Gastrocnemius medialis (tissue), 4 donors: Measurements from ENCODE around the gene UBE2D4. TPM values are rescaled to one million over a fixed set of nuclear protein-coding genes. Genes with fewer than 3 reads are reported as not detected.

Experiments
- ATAC-seq, 2 donors: fragments of 150-250 bp; one replicate each; pipeline ENCODE4 v1.9.1; 2016
- DNase-seq, 2 donors: peaks; one replicate each; pipeline ENCODE4 v3.0.0-alpha.2; 2019
- H3K27ac ChIP-seq, 4 donors: fragments of 200-600 bp; sonication (generic); 1 replicate in 1 of 4; 2 replicates in 3 of 4; pipeline ENCODE4 v1.5.1; 2016 to 2018; ENCODE audit warnings: mild to moderate bottlenecking in 2 of 4, moderate library complexity in 1 of 4
- H3K27me3 ChIP-seq, 3 donors: fragments of 200-600 bp; sonication (generic) in 2 of 3; 1 replicate in 1 of 3; 2 replicates in 2 of 3; pipeline versions ENCODE4 v1.5.1 to v1.6.0; 2016 to 2019; ENCODE audit warnings: mild to moderate bottlenecking in 1 of 3, moderate library complexity in 1 of 3
- H3K36me3 ChIP-seq, 2 donors: fragments of 200-600 bp; sonication (generic) in 1 of 2; one replicate each; pipeline ENCODE4 v1.5.1; 2017 to 2018
- H3K4me1 ChIP-seq, 2 donors: fragments of 200-600 bp; sonication (generic) in 1 of 2; one replicate each; pipeline ENCODE4 v1.5.1; 2016 to 2017; ENCODE audit warnings: mild to moderate bottlenecking in 2 of 2
- H3K4me3 ChIP-seq, 4 donors: fragments of 200-600 bp; sonication (generic) in 3 of 4; 1 replicate in 1 of 4; 2 replicates in 3 of 4; pipeline ENCODE4 v1.5.1; 2016 to 2019; ENCODE audit warnings: mild to moderate bottlenecking in 2 of 4
- H3K9me3 ChIP-seq, 3 donors: fragments of 200-600 bp; sonication (generic) in 2 of 3; 1 replicate in 1 of 3; 2 replicates in 2 of 3; pipeline ENCODE4 v1.5.1; 2016 to 2019
- POLR2A ChIP-seq, 2 donors: fragments of 450-650 bp; IDR thresholded peaks; one replicate each; pipeline ENCODE4 v1.6.1; 2017; ENCODE audit warnings: antibody characterized with exemption in 2 of 2, mild to moderate bottlenecking in 2 of 2, moderate library complexity in 2 of 2
- in situ Hi-C, 4 donors: fragments of 200-750 bp; cut with MboI; loops; one replicate each; pipeline versions ENCODE4 v1.15.0 to v1.8.0; 2017; ENCODE audit warnings: low sequenced_read_pairs in 4 of 4
- intact Hi-C: fragments of 100-400 bp; cut with DNase I; formaldehyde crosslinking; loops from one replicate; pipeline ENCODE4 v1.15.1; 2023; ENCODE audit warnings: low total_unique reads
- total RNA-seq, 4 donors: library from RNA; depleted of rRNA; stranded (reverse); fragments of >200 nt; gene quantifications; one replicate each; pipeline versions ENCODE4 v1.1.0 to v1.2.3, GENCODE V29; 2016
- TF ChIP-seq, protein P1 (sequence below), 5 experiments: fragments of 450-650 bp in 3 of 5; fragments of 200-600 bp in 2 of 5; sonication (generic) in 2 of 5; IDR thresholded peaks in 4 of 5; conservative IDR thresholded peaks in 1 of 5; 1 replicate in 4 of 5; 2 replicates in 1 of 5; pipeline ENCODE4 v1.5.1; 2016 to 2019; ENCODE audit warnings: antibody characterized with exemption in 5 of 5, mild to moderate bottlenecking in 3 of 5, moderate library complexity in 3 of 5

UBE2D4 gene
- total RNA-seq, 4 donors from 2014 or later: 71.0 to 116 (median 105) TPM

GRCh38 chr7:43942250-43942649 is 16.0 kb downstream of the UBE2D4 start:
- intact Hi-C loops: no loop called here

GRCh38 chr7:43942997-43943396 is 16.8 kb downstream of the UBE2D4 start:
- Histone ChIP-seq H3K27ac (no peak overlapping the region), H3K4me1 (peaks cover 6 to 17% of the 10 kb centered on the region in 2 donors), H3K9me3 (no peaks in the 10 kb centered on the region), H3K27me3 (no peaks in the 10 kb centered on the region), H3K4me3 (no peak overlapping the region), H3K36me3 (peaks cover 0 to 33% of the 10 kb centered on the region in 2 donors)
- in situ Hi-C loops (no loop called here), intact Hi-C loops (no loop called here)
- no peak for TF ChIP-seq POLR2A (IDR thresholded peaks at IDR 0.05)
- TF ChIP-seq, protein P1, sequence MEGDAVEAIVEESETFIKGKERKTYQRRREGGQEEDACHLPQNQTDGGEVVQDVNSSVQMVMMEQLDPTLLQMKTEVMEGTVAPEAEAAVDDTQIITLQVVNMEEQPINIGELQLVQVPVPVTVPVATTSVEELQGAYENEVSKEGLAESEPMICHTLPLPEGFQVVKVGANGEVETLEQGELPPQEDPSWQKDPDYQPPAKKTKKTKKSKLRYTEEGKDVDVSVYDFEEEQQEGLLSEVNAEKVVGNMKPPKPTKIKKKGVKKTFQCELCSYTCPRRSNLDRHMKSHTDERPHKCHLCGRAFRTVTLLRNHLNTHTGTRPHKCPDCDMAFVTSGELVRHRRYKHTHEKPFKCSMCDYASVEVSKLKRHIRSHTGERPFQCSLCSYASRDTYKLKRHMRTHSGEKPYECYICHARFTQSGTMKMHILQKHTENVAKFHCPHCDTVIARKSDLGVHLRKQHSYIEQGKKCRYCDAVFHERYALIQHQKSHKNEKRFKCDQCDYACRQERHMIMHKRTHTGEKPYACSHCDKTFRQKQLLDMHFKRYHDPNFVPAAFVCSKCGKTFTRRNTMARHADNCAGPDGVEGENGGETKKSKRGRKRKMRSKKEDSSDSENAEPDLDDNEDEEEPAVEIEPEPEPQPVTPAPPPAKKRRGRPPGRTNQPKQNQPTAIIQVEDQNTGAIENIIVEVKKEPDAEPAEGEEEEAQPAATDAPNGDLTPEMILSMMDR (IDR thresholded peaks at IDR 0.05 in 4 of 5, conservative IDR thresholded peaks at IDR 0.05 in 1 of 5): peak in 1 of 5 experiments; percentile 15
- ATAC-seq (no peak), DNase-seq (no peak)

More at GRCh38 chr7:43942250-43942649, 16.0 kb downstream of the UBE2D4 start:
- Histone ChIP-seq H3K9me3 (no peaks in the 10 kb centered on the region), H3K27me3 (no peaks in the 10 kb centered on the region), H3K27ac (no peak overlapping the region), H3K36me3 (peaks cover 0 to 26% of the 10 kb centered on the region in 2 donors), H3K4me1 (peaks cover 6 to 21% of the 10 kb centered on the region in 2 donors), H3K4me3 (no peak overlapping the region)
- no peak for DNase-seq
- TF ChIP-seq POLR2A (IDR thresholded peaks at IDR 0.05): no peak
- TF ChIP-seq, protein P1 (IDR thresholded peaks at IDR 0.05 in 4 of 5, conservative IDR thresholded peaks at IDR 0.05 in 1 of 5): no peak
- in situ Hi-C loops: no loop called here
- ATAC-seq: no peak

DNA sequence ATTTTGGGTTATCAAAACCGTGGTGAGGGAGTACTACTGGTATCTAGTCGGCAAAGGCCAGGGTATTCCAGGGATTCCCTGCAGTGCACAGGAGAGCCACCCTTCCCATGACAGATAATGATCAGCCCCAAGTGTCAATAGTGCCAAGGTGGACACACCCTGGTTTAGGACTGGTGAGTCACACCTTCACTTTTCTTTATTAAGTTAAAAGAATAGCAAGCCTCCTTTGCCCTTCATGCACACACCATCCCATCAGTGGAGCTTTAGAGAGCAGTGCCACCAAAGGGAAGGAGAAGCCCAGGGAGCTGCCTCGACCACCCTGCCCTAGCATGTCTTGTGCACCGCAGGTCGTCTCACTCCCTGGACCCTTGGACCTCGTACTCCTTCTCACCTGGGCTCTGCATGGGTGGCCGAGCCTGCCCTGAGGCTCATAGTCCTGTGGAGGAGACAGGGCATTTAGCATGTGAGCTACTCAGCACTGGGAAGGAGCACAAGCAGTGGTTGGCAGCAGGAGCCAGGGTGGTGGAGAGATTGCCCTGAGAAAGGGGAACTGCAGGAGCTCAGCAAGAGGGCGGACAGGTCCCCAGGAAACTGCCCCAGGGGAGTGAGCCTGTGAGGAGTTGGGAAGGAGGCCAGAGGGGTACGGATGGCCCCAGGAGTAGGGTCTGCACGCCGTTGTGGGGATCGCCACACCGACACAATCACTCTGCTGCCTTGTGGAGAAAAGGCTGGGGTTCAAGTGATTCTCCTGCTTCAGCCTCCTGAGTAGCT is 17.4 kb downstream of the UBE2D4 start:
- intact Hi-C loops (no loop called here), in situ Hi-C loops (no loop called here)
- ATAC-seq (no peak), DNase-seq (no peak)
- Histone ChIP-seq H3K4me1 (peaks cover 6 to 11% of the 10 kb centered on the region in 2 donors), H3K27ac (no peak overlapping the region), H3K4me3 (no peak overlapping the region), H3K36me3 (peaks cover 0 to 39% of the 10 kb centered on the region in 2 donors), H3K9me3 (no peaks in the 10 kb centered on the region), H3K27me3 (no peaks in the 10 kb centered on the region)
- TF ChIP-seq POLR2A (IDR thresholded peaks at IDR 0.05): no peak
- TF ChIP-seq, protein P1 (IDR thresholded peaks at IDR 0.05 in 4 of 5, conservative IDR thresholded peaks at IDR 0.05 in 1 of 5): no peak

- peaks cover 2 to 5% of the 10 kb centered on the region in 2 donors for H3K4me1 ChIP-seq
- H3K36me3 ChIP-seq: peaks cover 0 to 46% of the 10 kb centered on the region in 2 donors
- in situ Hi-C loops: no loop called here
- H3K4me3 ChIP-seq: no peak overlapping the region
- H3K27me3 ChIP-seq: no peaks in the 10 kb centered on the region
- no peak overlapping the region for H3K27ac ChIP-seq
- DNase-seq: no peak
- no peak for ATAC-seq
- no peak for TF ChIP-seq POLR2A (IDR thresholded peaks at IDR 0.05)
- TF ChIP-seq, protein P1 (IDR thresholded peaks at IDR 0.05 in 4 of 5, conservative IDR thresholded peaks at IDR 0.05 in 1 of 5): no peak
- intact Hi-C loops: no loop called here
- H3K9me3 ChIP-seq: no peaks in the 10 kb centered on the region
These were observed 18.1 kb downstream of the UBE2D4 start for GRCh38 chr7:43944286-43944685.
